Subcutaneous adipose tissue (tissue), 4 donors: ENCODE data around the gene ROR1. TPM values are rescaled to one million over a fixed set of nuclear protein-coding genes. Genes with fewer than 3 reads are reported as not detected.

ENCODE experiments used
- total RNA-seq, 4 donors: library from RNA; depleted of rRNA; stranded (reverse); fragments of >200 nt; gene quantifications; one replicate each; pipeline ENCODE4 v1.1.0, GENCODE V29; 2016
- TF ChIP-seq, protein P1 (sequence below): fragments of 450-650 bp; IDR thresholded peaks from one replicate; pipeline ENCODE4 v1.5.1; 2016; ENCODE audit warnings: low read depth, mild to moderate bottlenecking, control low read depth, antibody characterized with exemption, moderate library complexity

Gene ROR1
- total RNA-seq, 4 donors from 2014 or later = 5.8 to 10.2 (median 8.6) TPM

GRCh38 chr1:63977466-63977865 is 203.6 kb downstream of the ROR1 start:
- TF ChIP-seq, protein P1, sequence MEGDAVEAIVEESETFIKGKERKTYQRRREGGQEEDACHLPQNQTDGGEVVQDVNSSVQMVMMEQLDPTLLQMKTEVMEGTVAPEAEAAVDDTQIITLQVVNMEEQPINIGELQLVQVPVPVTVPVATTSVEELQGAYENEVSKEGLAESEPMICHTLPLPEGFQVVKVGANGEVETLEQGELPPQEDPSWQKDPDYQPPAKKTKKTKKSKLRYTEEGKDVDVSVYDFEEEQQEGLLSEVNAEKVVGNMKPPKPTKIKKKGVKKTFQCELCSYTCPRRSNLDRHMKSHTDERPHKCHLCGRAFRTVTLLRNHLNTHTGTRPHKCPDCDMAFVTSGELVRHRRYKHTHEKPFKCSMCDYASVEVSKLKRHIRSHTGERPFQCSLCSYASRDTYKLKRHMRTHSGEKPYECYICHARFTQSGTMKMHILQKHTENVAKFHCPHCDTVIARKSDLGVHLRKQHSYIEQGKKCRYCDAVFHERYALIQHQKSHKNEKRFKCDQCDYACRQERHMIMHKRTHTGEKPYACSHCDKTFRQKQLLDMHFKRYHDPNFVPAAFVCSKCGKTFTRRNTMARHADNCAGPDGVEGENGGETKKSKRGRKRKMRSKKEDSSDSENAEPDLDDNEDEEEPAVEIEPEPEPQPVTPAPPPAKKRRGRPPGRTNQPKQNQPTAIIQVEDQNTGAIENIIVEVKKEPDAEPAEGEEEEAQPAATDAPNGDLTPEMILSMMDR = no peak

- TF ChIP-seq, protein P1 = no peak
These were observed 207.1 kb downstream of the ROR1 start for GRCh38 chr1:63980740-63981407.

- TF ChIP-seq, protein P1 = no peak
These were observed 207.6 kb downstream of the ROR1 start for GRCh38 chr1:63981408-63981773.

GRCh38 chr1:63982201-63982600 is 208.4 kb downstream of the ROR1 start:
- TF ChIP-seq, protein P1 = no peak

DNA sequence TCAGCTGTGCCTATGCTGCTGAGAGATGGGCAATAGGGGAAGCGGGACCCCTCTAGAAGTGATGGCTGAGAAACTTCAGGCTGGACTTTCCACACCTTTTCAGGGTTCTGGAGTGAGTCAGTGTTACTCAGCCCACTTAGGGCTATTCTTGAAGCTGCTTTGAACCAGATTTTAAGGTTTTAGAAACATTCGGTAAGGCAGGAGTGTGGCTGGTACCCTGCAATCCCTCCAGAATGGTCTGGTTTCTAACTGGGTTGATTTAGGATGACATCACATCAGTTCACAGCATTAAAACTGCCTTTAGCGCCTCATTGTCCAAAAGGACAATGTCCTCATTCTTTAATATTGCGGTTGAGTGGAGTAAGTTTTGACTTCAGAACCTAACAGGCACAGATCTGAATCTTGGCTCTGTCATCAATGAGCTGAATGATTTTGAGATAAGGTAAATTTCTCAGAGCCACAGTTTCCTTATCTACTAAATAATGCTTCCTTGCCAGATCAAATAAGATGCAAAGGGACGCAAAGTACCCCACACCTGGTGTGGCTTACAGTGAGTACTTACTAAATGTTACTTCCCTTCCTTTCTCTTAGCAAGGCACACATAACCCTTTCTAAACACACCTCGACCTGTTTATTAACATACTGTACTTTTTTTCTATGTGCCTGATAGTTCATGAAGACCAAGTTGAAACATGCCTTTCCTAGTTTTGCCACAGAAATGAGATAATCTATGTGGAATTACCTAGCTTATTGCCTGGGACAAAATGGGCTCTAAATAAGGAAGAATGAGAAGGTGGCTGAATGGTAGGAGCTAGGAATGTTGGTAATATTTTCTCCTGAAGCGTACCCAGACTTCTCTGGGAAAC is 209.8 kb downstream of the ROR1 start:
- TF ChIP-seq, protein P1 = no peak

GRCh38 chr1:63984257-63984929 is 210.6 kb downstream of the ROR1 start:
- TF ChIP-seq, protein P1 = no peak

DNA sequence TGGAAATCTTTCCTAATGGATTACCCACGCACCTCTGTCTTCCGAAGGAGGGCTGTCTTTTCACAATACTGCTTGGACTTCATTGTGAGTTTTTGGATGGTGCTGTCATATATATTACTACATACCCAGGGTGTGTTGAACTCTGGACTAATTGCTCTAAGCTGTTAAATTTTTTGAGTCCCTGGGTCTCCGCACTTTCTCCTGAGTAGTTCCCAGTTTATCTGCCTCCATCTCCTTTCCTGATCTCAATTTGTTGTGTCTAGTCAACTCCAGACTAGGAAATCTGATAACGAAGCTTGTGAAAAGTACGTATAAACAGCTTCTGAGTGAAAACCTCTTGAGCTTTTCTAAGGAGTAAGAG is 211.1 kb downstream of the ROR1 start:
- TF ChIP-seq, protein P1 = no peak
